Measurements from ENCODE around the gene TBX15.

TBX15 gene

GRCh38 chr1:118905196-118905595 is 82.9 kb downstream of the TBX15 start:
- DNase-seq (ENCODE audit: insufficient read length, low spot score) = no peak
- FAIRE-seq = no peak
- TF ChIP-seq PAX5 (IDR thresholded peaks at IDR 0.05; ENCODE audit: insufficient read depth, low read length, severe bottlenecking) = no peak
- TF ChIP-seq TAF1 (IDR thresholded peaks at IDR 0.05; ENCODE audit: low read depth, low read length) = no peak
- TF ChIP-seq POU2F2 (IDR thresholded peaks at IDR 0.05; ENCODE audit: low read depth, low read length) = no peak
- no peak for TF ChIP-seq POLR2A (IDR thresholded peaks at IDR 0.05; ENCODE audit: low read depth, low read length)
- no peak for TF ChIP-seq POLR2AphosphoS5 (IDR thresholded peaks at IDR 0.05; ENCODE audit: low read depth, low read length)
- no peak for TF ChIP-seq SPI1 (IDR thresholded peaks at IDR 0.05; ENCODE audit: low read depth, low read length)

DNA sequence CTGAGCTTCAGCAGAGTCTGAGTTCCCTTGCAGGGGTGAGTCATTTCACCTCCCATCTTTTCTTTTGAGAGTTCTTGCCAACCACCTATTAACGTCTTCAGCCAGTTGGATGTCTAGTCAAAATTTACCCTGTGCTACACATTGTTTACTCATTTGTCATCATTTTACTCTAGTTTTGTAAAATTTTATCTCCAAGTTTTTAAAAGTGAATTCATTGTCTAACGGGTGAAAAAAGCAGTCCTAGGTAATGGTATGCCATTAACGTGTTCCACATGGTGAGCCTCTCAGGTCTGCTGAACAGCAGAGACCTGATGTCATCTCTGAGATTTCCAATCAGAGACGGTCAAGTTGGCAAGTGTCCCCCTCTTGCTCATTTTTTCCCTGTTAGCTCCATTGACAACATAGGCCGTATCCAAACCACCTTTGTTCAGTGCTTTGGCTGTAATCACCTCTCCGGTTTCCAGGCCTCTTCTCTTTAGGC is 85.4 kb downstream of the TBX15 start:
- DNase-seq (ENCODE audit: insufficient read length, low spot score) = no peak
- no peak for FAIRE-seq
- no peak for TF ChIP-seq TAF1 (IDR thresholded peaks at IDR 0.05; ENCODE audit: low read depth, low read length)

GRCh38 chr1:118902299-118902698 is 85.8 kb downstream of the TBX15 start:
- no peak for DNase-seq (ENCODE audit: insufficient read length, low spot score)
- no peak for FAIRE-seq
- TF ChIP-seq POLR2AphosphoS5 (IDR thresholded peaks at IDR 0.05; ENCODE audit: low read depth, low read length) (no peak), TAF1 (IDR thresholded peaks at IDR 0.05; ENCODE audit: low read depth, low read length) (no peak), PAX5 (IDR thresholded peaks at IDR 0.05; ENCODE audit: insufficient read depth, low read length, severe bottlenecking) (no peak), POU2F2 (IDR thresholded peaks at IDR 0.05; ENCODE audit: low read depth, low read length) (no peak), POLR2A (IDR thresholded peaks at IDR 0.05; ENCODE audit: low read depth, low read length) (no peak), SPI1 (IDR thresholded peaks at IDR 0.05; ENCODE audit: low read depth, low read length) (no peak)

DNA sequence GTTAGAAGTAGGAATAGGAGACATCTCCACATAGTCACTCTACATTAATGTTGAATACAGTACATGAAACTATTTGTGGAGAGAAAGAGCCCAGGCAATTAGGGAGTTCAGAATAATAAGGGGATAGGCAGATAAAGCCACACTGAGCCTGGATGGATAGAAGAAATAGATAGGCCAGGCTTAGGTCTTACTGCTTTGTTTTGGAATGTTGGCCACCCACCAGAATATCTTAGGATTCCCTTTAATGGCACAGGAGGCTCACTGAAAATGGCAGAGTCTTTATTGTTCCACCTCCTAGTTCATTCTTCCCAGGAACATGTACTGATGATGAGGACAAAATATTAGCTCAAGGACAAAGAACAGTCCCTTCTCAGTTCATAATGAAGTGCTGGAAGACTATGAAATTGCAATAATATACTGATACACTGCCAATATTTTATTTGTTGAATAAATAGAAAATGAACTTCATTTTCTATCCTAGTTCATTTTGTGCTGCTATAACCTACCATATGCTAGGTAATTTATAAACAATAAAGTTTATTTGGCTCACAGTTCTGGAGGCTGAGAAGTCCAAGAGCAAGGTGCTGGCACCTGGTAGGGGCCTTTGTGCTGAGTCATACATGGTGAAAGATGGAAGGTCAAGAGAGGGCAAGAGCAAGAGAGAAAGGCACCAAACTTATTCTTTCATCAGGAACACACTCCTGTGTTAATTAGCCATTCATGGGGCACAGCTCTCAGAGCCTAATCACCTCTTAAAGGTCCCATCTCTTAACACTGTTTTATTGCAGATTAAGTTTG is 87.3 kb downstream of the TBX15 start:
- FAIRE-seq (no peak), DNase-seq (ENCODE audit: insufficient read length, low spot score) (no peak)
- TF ChIP-seq POLR2AphosphoS5 (IDR thresholded peaks at IDR 0.05; ENCODE audit: low read depth, low read length) (no peak), POLR2A (IDR thresholded peaks at IDR 0.05; ENCODE audit: low read depth, low read length) (no peak), POU2F2 (IDR thresholded peaks at IDR 0.05; ENCODE audit: low read depth, low read length) (no peak), TAF1 (IDR thresholded peaks at IDR 0.05; ENCODE audit: low read depth, low read length) (no peak)

GRCh38 chr1:118899340-118899739 is 88.8 kb downstream of the TBX15 start:
- TF ChIP-seq POU2F2 (IDR thresholded peaks at IDR 0.05; ENCODE audit: low read depth, low read length) = no peak
- TF ChIP-seq PAX5 (IDR thresholded peaks at IDR 0.05; ENCODE audit: insufficient read depth, low read length, severe bottlenecking) = no peak
- TF ChIP-seq TAF1 (IDR thresholded peaks at IDR 0.05; ENCODE audit: low read depth, low read length) = no peak
- no peak for TF ChIP-seq SPI1 (IDR thresholded peaks at IDR 0.05; ENCODE audit: low read depth, low read length)
- no peak for TF ChIP-seq POLR2A (IDR thresholded peaks at IDR 0.05; ENCODE audit: low read depth, low read length)
- no peak for FAIRE-seq
- DNase-seq (ENCODE audit: insufficient read length, low spot score) = no peak

- DNase-seq (ENCODE audit: insufficient read length, low spot score) (no peak), FAIRE-seq (no peak)
- TF ChIP-seq PAX5 (IDR thresholded peaks at IDR 0.05; ENCODE audit: insufficient read depth, low read length, severe bottlenecking) = no peak
- no peak for TF ChIP-seq POU2F2 (IDR thresholded peaks at IDR 0.05; ENCODE audit: low read depth, low read length)
- no peak for TF ChIP-seq POLR2AphosphoS5 (IDR thresholded peaks at IDR 0.05; ENCODE audit: low read depth, low read length)
- TF ChIP-seq POLR2A (IDR thresholded peaks at IDR 0.05; ENCODE audit: low read depth, low read length) = no peak
- no peak for TF ChIP-seq TAF1 (IDR thresholded peaks at IDR 0.05; ENCODE audit: low read depth, low read length)
- no peak for TF ChIP-seq SPI1 (IDR thresholded peaks at IDR 0.05; ENCODE audit: low read depth, low read length)
Observed at GRCh38 chr1:118898712-118899111, 89.4 kb downstream of the TBX15 start.

GRCh38 chr1:118896416-118896815 is 91.7 kb downstream of the TBX15 start:
- FAIRE-seq (no peak), DNase-seq (ENCODE audit: insufficient read length, low spot score) (no peak)
- TF ChIP-seq POU2F2 (IDR thresholded peaks at IDR 0.05; ENCODE audit: low read depth, low read length) (no peak), TAF1 (IDR thresholded peaks at IDR 0.05; ENCODE audit: low read depth, low read length) (no peak), SPI1 (IDR thresholded peaks at IDR 0.05; ENCODE audit: low read depth, low read length) (no peak), POLR2A (IDR thresholded peaks at IDR 0.05; ENCODE audit: low read depth, low read length) (no peak), POLR2AphosphoS5 (IDR thresholded peaks at IDR 0.05; ENCODE audit: low read depth, low read length) (no peak), PAX5 (IDR thresholded peaks at IDR 0.05; ENCODE audit: insufficient read depth, low read length, severe bottlenecking) (no peak)

- DNase-seq (ENCODE audit: insufficient read length, low spot score) = no peak
- no peak for TF ChIP-seq POLR2A (IDR thresholded peaks at IDR 0.05; ENCODE audit: low read depth, low read length)
- no peak for TF ChIP-seq TAF1 (IDR thresholded peaks at IDR 0.05; ENCODE audit: low read depth, low read length)
- TF ChIP-seq POU2F2 (IDR thresholded peaks at IDR 0.05; ENCODE audit: low read depth, low read length) = no peak
- TF ChIP-seq SPI1 (IDR thresholded peaks at IDR 0.05; ENCODE audit: low read depth, low read length) = no peak
- no peak for TF ChIP-seq PAX5 (IDR thresholded peaks at IDR 0.05; ENCODE audit: insufficient read depth, low read length, severe bottlenecking)
- TF ChIP-seq POLR2AphosphoS5 (IDR thresholded peaks at IDR 0.05; ENCODE audit: low read depth, low read length) = no peak
- no peak for FAIRE-seq
Observed at GRCh38 chr1:118894836-118895235, 93.3 kb downstream of the TBX15 start.

- TF ChIP-seq POLR2AphosphoS5 (IDR thresholded peaks at IDR 0.05; ENCODE audit: low read depth, low read length) (no peak), SPI1 (IDR thresholded peaks at IDR 0.05; ENCODE audit: low read depth, low read length) (no peak), TAF1 (IDR thresholded peaks at IDR 0.05; ENCODE audit: low read depth, low read length) (no peak)
- FAIRE-seq (no peak), DNase-seq (ENCODE audit: insufficient read length, low spot score) (no peak)
Observed at GRCh38 chr1:118890851-118891384, 97.2 kb downstream of the TBX15 start.

- DNase-seq (ENCODE audit: insufficient read length, low spot score) (no peak), FAIRE-seq (no peak)
Observed at GRCh38 chr1:118884946-118885345, 103.2 kb downstream of the TBX15 start.

More at GRCh38 chr1:118884946-118885345, 103.2 kb downstream of the TBX15 start:
- TF ChIP-seq POU2F2 (IDR thresholded peaks at IDR 0.05; ENCODE audit: low read depth, low read length) = no peak
- no peak for TF ChIP-seq POLR2AphosphoS5 (IDR thresholded peaks at IDR 0.05; ENCODE audit: low read depth, low read length)
- no peak for TF ChIP-seq POLR2A (IDR thresholded peaks at IDR 0.05; ENCODE audit: low read depth, low read length)
- TF ChIP-seq PAX5 (IDR thresholded peaks at IDR 0.05; ENCODE audit: insufficient read depth, low read length, severe bottlenecking) = no peak
- TF ChIP-seq TAF1 (IDR thresholded peaks at IDR 0.05; ENCODE audit: low read depth, low read length) = no peak
- no peak for TF ChIP-seq SPI1 (IDR thresholded peaks at IDR 0.05; ENCODE audit: low read depth, low read length)

All from GM12891 (cell line).